Stimulated activated CD4-positive, alpha-beta T cell treated with anti-CD3 and anti-CD28 coated beads, TNF-alpha, amount 100 ng/mL, for 48 hours (primary cell): ENCODE data around the gene NRP1.
"Not testable (repeated sequence)": the region's sequence is repeated elsewhere in the genome, so short reads cannot be mapped to it uniquely, and the experiment has no call there.

Experiments used
- DNase-seq, 3 donors: peaks; one replicate each; pipeline ENCODE4 v3.0.0-alpha.2; 2020; ENCODE audit warnings: low read depth in 3 of 3

NRP1 gene

GRCh38 chr10:33237736-33238624, 96.5 kb downstream of the NRP1 start:
- DNase-seq: no peak

DNA sequence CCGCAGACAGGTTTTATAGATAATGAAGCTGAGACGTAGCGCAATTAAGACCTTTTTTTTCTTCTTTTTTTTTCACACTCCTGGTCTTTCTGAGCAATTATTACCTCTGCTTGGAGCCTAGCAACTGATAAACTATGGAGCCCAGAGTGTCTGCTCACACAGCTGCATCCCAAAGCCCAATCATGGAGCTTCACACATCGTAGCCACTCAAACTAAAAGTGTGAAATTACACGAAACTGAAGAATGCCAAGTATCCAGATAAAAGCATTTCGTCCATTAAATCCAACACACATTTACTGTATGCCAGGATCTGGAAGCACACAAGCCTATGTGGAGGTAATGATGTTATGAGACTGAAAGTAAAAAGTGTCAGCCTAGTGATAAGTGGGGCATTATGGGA, 97.6 kb downstream of the NRP1 start:
- no peak for DNase-seq

DNA sequence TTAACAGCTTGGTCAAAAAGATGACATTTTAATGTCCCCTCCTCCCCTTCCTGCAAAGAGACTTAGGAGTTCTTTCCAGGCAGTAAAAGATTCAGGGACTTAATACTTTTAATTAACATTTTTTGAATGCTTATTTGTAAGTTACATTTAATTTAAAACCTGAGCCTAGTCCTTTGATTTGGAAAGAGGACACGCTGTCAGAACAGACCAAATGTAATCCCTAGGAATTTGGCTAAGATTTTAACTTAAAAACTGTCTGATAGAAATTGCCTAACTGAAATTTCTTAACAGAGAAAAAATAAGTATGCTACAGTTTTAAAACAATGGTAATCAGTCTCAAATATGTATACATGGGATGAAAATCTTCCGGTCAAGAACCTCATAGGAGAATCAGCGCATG, 98.5 kb downstream of the NRP1 start:
- no peak for DNase-seq

GRCh38 chr10:33235251-33235884, 99.1 kb downstream of the NRP1 start:
- no peak for DNase-seq

- DNase-seq: no peak
These were observed 99.6 kb downstream of the NRP1 start for GRCh38 chr10:33234831-33235237.

DNA sequence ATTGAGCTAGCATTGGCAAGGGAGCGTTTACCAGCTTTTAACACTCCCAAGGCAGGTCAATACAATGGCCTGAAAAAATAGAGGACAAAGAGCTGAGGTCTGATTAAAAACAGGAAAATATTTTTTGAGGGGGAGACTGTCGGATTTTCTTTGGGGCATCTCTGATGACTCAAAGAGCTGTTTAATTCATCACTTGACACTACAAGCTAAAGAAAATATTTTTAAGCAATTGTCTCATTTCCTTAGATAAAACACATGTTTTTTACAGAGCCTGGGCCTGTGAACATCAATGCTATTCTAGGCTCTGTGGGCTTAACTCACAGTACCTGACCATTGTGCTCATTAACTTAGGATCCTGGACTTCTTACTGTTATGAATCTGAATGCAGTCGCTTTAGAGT, 100.8 kb downstream of the NRP1 start:
- DNase-seq: no peak

DNA sequence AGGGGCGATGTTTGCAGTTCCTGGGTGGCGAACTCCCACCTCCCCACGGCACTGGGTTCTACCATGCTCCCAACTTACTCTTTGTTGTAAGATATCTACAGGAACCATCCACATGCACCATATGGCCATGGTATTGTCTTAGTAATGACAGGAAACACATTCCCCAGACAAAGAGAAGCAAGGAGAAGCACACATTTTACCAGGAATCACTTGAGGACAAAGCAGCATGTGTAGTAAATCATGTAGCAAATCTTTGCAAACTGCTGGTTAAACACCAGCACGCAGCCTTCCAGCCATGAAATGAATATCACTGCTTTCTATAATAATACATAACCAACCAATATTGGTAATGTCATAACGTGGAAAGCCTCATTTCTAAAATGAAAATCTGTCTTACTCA, 101.2 kb downstream of the NRP1 start:
- DNase-seq: no peak

DNA sequence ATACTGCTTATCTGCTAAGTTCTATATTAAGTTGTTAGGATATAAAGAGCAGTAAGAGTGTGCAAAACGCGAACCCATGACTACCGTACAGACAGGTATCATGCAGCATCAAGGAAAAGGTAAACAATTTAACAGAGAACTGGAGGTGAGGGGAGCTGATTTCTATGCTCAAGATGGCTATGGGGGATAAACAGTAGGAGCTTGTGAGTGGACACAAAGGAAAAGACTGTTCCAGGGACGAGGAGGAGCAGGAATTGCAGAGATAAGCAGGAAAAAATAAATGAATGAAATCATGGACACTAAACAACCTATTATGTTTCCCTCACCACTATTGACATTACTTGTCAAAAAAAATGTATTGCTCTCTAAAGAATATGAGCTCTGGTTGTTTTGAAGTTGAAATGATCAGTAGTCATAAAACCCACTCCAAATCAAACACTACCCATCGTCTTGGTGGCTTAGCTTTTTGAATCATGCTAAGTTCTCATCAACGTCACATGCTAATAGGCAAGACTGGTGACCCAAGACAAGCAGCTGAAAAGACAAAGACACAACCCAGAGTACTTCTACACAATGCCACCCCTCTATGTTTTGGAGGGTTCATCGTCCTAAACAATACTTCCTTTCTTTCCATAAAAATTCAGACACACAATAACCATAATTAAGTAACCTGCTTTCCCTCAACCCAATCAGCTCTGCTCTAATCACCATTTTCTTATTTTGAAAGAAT, 102.7 kb downstream of the NRP1 start:
- no peak for DNase-seq

DNA sequence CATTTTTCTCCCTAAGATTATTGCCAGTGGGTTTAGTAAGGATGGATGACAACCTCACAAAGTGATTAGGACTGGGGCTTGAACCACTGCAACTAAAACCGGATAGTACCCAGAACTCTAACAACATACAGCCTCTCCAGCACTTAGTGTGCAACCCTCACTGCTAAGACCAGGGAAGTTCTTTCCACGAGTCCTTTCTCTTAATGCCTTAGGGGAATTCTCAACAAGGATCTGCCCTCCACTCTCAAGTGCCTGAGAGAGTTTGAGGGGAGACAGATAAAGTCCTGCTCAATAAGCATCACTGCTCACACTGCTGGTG, 104.6 kb downstream of the NRP1 start:
- DNase-seq: no peak

- DNase-seq: no peak
These were observed 105.1 kb downstream of the NRP1 start for GRCh38 chr10:33229252-33229948.

DNA sequence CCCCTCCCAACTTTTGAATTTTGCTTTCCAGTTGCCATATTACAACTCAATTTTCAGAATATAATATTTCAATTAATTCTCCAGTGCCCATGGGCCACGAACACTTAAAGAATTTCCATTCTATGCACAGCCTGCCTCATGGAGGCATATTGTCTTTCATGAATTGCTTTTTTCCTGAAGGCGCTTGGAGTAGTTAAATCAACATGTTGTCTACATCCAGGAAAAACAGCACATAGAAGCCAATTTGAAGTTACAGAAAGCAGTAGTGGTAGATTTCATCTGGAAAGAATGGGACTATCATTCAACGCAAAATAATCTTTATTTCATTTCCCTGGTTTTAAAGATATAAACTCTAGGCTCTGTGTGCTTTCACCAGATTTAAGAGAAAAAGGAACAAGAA, 106.0 kb downstream of the NRP1 start:
- DNase-seq: no peak

GRCh38 chr10:33227489-33227888, 107.0 kb downstream of the NRP1 start:
- no peak for DNase-seq

DNA sequence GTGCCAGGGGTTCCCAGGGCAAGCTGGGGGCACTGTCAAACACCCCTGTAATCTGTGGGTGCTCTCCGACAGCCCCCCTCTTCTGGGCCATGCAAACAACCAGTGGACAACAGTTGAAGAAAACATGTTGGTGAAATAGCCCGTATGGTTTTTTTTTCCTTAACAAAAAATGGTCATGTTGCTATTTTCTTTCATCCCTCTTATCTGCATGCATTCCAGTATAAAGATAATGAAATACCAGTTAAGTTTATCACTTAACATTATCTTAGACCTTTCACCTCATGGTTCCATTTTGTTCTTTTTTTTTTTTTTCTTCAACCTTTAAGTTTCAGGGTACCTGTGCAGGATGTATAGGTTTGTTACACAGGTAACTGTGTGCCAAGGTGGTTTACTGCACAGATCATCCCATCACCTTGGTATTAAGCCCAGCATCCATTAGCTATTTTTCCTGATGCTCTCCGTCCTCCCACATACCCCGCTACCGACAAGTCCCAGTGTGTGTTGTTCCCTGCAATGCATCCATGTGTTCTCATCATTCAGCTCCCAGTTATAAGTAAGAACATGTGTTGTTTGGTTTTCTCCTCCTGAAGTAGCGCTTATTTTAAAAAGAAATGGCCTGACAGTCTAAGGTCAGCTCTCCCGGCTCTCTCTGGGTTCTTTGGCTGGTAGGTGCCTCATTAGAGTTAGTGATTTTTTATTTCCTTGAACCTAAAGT, 110.1 kb downstream of the NRP1 start:
- no peak for DNase-seq

DNA sequence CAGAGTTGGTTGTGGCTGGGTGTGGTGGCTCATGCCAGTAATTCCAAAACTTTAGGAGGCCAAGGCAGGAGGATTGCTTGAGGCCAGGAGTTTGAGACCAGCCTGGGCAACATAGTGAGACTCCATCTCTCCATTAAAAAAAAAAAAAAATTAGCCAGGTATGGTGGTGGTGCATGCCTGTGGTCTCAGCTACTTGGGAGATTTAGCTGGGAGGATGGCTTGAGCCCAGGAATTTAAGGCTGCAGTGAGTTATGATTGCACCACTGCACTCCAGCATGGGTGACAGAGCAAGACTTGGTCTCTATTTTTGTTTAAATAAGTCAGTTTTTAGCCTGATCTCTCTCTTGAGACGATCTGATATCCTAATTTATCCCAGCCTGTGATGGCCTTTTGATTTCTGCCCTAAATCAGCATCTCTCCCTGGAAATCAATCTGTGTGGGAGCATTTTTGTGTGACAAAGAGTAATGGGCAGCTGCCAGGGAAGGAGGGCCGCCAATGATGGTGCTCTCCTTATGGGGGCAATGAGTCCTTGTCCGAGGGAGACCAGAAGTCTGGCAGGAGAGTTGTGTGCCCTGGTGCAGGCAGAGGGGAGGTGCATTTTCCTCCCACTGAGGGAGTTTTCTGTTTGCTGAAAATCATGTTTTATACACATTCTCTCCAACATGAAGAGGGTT, 111.0 kb downstream of the NRP1 start:
- no peak for DNase-seq

- DNase-seq: not testable (repeated sequence)
These were observed 112.2 kb downstream of the NRP1 start for GRCh38 chr10:33222304-33222703.

DNA sequence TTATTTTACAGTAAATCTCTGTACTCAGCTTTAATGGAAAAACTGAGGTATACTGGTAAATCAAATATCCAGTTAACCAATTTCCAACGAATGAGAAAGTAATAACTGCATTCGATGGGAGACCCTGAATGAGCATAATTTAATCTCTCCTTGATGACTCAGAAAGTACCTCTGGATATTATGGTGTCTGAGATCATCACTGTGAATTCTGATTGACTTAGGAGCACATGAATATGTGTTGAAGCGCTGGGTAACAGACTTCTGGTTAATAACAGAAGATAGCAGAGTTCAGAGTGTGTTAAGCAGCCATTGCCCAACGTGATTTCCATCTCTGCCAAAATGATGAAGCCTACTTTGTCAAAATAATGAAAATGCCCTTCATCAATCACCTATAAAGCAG, 116.6 kb downstream of the NRP1 start:
- no peak for DNase-seq

- DNase-seq: no peak
These were observed 117.6 kb downstream of the NRP1 start for GRCh38 chr10:33216661-33217427.

- no peak for DNase-seq
These were observed 118.8 kb downstream of the NRP1 start for GRCh38 chr10:33215635-33216034.

GRCh38 chr10:33215154-33215553, 119.3 kb downstream of the NRP1 start:
- DNase-seq: no peak

- no peak for DNase-seq
These were observed 120.3 kb downstream of the NRP1 start for GRCh38 chr10:33214174-33214573.
